SIG-M5 treated with dmso at 0.1 percent for 504 hours (cell line): Measurements from ENCODE around the gene WRAP53.
"Not testable (repeated sequence)": the region's sequence is repeated elsewhere in the genome, so short reads cannot be mapped to it uniquely, and the experiment has no call there.

Source experiments
- DNase-seq: peaks from one replicate; lab custom pipeline; 2025; ENCODE audit not compliant: unreplicated experiment; lab: John Stamatoyannopoulos, UW

WRAP53 gene

DNA sequence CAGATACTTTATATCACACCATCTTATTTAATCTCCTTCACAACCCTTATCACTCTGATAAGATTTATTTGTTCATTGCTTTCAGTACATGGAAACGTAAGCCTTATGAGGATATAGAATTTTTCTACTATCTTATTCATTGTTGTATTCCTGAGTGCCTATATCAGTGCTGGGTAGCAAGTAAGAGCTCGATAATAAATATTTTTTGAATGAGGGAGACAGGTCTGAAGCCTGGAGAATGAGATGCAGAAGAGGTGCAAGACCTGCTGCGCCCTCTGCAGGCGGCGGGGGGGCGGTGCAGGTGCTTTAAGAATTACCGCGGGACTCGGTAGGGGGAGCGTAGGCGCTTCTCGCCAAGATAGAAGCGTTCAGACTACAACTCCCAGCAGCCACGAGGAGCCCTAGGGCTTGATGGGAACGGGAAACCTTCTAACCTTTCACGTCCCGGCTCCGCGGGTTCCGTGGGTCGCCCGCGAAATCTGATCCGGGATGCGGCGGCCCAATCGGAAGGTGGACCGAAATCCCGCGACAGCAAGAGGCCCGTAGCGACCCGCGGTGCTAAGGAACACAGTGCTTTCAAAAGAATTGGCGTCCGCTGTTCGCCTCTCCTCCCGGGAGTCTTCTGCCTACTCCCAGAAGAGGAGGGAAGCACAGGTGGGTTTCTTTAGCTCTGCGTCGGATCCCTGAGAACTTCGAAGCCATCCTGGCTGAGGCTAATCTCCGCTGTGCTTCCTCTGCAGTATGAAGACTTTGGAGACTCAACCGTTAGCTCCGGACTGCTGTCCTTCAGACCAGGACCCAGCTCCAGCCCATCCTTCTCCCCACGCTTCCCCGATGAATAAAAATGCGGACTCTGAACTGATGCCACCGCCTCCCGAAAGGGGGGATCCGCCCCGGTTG is at the start of gene WRAP53:
Gene WRAP53, plus strand, starts transcription at position 570 of the 900 bp plus-strand sequence. Its CDS starts 172 bp downstream, at position 742.
- peak; percentile 96 for DNase-seq

DNA sequence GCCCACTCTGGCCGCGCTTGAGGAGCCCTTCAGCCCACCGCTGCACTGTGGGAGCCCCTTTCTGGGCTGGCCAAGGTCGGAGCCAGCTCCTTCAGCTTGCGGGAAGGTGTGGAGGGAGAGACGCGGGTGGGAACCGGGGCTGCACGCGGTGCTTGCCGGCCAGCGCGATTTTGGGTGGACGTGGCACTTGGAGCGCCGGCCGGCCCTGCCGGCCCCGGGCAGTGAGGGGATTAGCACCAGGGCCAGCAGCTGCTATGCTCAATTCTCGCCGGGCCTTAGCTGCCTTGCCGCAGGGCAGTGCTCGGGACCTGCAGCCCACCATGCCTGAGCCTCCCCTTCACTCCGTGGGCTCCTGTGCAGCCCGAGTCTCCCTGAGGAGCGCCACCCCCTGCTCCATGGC is 47.5 kb upstream of the WRAP53 start:
- DNase-seq, result no peak

DNA sequence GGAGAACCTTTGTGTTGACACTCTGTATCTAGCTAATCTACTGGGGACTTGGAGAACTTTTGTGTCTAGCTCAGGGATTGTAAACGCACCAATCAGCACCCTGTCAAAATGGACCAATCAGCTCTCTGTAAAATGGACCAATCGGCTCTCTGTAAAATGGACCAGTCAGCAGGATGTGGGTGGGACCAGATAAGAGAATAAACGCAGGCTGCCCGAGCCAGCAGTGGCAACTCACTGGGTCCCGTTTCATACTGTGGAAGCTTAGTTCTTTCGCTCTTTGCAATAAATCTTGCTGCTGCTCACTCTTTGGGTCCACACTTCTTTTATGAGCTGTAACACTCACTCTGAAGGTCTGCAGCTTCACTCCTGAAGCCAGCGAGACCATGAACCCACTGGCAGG is 46.6 kb upstream of the WRAP53 start:
- DNase-seq, result not testable (repeated sequence)

DNA sequence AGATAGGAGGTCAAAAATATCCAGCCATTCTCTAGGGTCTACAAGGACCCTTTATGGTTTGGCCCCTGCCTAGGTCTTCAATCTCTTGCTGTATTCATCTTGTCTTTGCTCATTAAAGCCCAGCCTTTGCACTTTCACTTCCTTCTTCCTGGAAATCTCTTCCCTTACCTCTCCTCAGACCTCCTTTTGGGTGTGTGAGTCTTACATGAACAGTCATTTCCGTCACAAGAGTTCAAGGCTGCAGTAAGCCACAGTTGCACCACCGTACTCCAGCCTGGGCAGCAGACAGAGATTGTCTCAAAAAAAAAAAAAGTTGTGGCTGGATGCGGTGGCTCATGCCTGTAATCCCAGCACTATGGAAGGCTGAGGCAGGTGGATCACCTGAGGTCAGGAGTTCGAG is 43.5 kb upstream of the WRAP53 start:
- DNase-seq, result peak; percentile 87

DNA sequence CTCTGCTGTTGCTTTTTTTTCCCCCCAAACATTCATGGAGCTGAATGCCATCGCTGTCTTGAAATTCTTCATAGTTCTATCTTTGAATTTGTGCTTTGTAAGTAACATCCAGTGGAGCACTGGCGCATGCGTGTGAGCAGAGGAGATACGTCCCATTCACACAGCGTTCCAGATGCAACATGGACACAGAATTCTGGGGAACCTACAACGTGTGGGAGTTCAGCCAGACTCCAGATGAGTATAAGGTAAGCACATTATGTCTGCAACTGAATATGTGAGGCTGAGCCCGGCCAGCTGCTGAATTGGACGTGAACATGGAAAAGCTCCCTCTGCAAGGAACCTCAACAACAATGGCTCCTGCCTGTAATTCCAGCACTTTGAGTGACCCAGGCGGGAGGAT is 41.8 kb upstream of the WRAP53 start:
- no peak for DNase-seq

DNA sequence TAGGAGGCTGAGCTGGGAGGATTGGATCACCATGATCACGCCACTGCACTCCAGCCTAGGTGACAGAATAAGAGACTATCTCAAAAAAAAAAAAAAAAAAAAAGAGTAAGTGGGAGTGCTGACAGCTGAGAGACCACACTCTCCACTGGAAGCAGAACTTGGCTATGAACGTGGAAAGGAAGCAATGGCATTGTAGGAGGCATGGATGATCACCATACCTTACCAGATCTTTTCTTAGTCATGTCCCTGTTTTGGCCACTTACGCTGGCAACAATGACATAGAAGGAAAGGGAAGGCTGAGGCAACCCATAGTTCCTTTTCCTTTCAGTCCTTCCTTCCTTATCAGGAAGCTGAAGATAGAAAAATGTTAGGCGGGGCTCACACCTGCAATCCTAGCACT is 41.3 kb upstream of the WRAP53 start:
- DNase-seq, result no peak

GRCh38 chr17:7650509-7651096 is 37.7 kb upstream of the WRAP53 start, which contains the start of gene ATP1B2:
Gene ATP1B2 (plus strand): TSS chr17:7650926. CDS start chr17:7651519, 593 bp downstream.
- DNase-seq, result peak; percentile 55

DNA sequence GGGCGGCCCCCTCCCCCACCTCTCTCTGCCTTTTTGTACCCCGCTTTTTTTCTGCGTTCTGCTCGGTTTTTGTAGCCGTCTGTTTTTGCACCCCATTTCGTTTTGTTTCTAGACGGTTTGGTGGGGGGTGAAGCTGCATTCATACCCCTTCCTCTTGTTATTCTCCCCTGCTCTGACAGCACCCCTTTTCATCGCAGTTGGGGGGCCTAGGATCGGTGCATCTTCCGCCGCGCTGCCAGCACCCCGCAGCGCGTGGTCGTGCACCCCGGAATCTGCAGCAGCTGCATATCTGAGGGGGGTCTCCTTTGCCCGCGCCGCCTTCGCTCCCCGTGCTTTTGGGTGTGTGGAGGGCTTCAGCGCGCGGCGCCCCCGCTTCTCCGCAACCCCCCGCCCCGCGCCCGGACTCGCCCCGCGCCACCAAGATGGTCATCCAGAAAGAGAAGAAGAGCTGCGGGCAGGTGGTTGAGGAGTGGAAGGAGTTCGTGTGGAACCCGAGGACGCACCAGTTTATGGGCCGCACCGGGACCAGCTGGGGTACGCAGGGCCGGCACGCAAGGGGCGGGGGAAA is 37.1 kb upstream of the WRAP53 start:
- no peak for DNase-seq

DNA sequence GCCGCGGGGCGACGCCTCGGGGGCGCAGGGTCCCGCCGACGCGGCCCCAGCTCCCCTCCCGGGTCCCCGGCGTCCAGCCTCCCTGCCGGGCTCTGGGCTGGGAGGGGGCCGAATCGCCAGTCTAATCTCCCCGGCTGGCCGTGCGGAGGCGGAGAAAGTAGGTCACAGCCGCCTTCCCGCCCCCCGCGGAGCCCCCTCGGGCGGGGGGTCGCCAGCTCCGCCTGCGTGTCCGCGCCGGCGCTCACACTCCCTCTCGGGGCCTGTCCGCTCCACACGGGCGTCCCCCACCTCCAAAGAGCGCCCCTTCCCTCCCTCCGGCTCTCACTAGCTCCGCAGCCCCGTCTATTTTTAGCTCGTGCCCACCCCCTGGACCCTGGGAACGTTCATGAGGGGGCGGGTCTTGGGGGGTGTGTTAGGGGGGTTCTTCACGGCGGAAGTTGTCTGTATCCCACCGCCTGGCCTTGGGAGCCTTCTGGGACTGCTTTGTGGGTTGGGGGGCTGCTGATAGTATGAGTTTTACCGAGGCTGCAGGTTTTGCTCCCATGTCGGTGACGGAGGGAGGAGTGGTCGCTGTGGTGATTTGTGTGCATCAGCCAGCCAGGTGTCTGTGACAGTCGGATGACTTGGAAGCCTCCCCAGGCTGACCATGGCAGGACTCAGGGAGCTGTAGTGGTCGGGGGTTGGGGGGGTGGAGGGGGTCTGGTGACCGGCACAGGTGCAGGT is 36.5 kb upstream of the WRAP53 start:
- DNase-seq, result no peak

- DNase-seq, result no peak
Measured at GRCh38 chr17:7652388-7653356, 35.6 kb upstream of the WRAP53 start.

GRCh38 chr17:7654832-7655540 is 33.3 kb upstream of the WRAP53 start:
- DNase-seq, result no peak

- no peak for DNase-seq
Measured at GRCh38 chr17:7655541-7655840, 32.8 kb upstream of the WRAP53 start.

DNA sequence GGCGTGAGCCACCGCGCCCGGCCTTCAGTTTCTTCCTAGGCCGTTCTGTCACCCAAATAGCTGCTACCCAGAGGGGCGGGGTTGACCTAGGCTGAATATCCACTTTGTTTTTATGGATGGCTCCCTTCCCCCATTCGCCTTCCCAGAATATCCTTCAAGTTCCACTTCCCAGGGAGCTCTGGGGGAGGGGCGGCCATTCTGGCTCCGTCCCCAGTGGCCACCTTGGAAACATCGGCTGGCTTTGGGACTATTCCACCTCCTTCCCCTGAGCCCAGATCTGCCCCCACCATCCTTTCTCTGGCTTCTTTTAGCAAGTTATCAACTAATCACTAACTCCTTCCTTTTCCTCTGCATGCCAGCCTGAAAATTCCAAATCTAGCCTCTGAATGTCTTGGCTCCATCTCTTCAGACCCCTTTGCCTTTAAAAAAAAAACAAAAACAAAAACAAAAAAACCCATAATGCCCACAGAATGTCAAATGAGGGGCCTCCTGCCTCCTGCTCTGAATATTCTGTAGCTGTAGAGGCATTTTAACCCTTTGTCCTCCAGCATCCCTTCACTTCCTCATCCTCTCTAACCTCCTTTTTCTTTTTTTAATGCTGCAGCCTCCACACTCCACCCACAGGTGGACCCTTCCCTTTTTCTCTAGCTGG is 31.2 kb upstream of the WRAP53 start:
- DNase-seq, result peak; percentile 14

GRCh38 chr17:7667656-7668406 is 20.4 kb upstream of the WRAP53 start:
- no peak for DNase-seq

DNA sequence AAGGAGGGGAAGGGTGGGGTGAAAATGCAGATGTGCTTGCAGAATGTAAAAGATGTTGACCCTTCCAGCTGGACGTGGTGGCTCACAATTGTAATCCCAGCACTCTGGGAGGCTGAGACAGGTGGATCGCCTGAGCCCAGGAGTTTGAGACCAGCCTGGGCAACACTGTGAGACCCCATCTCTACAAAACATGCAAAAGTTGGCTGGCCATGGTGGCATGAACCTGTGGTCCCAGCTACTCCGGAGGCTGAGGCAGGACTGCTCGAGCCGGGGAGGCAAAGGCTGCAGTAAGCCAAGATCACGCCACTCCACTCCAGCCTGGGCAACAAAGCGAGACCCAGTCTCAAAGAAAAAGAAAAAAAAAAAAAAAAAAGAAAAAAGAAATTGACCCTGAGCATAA is 19.8 kb upstream of the WRAP53 start:
- DNase-seq, result no peak

DNA sequence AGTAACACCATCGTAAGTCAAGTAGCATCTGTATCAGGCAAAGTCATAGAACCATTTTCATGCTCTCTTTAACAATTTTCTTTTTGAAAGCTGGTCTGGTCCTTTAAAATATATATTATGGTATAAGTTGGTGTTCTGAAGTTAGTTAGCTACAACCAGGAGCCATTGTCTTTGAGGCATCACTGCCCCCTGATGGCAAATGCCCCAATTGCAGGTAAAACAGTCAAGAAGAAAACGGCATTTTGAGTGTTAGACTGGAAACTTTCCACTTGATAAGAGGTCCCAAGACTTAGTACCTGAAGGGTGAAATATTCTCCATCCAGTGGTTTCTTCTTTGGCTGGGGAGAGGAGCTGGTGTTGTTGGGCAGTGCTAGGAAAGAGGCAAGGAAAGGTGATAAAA is 15.0 kb upstream of the WRAP53 start:
- peak; percentile 10 for DNase-seq

- no peak for DNase-seq
Measured at GRCh38 chr17:7674934-7675333, 13.3 kb upstream of the WRAP53 start.

DNA sequence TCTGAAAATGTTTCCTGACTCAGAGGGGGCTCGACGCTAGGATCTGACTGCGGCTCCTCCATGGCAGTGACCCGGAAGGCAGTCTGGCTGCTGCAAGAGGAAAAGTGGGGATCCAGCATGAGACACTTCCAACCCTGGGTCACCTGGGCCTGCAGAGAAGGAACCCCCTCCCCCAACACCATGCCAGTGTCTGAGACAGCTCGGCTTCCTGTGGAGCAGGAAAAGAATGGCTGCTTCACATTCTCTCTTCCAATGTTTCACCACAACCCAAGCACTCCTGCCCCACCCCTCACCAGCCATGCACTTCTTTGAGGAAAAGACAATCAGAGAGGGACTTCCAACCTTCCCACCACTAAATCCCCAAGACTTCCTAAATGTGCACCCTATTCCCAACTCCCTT is 11.7 kb upstream of the WRAP53 start:
- DNase-seq, result no peak
